RWPE2 (cell line): ENCODE results near the gene TRAF1.

Experiments used
- ATAC-seq: fragments of 200-7000 bp; cut with Tn5 transposase; 3 replicates; pipeline ENCODE4 v1.9.1; 2021; ENCODE audit warnings: low read depth
- DNase-seq: peaks from one replicate; pipeline ENCODE4 v3.0.0-alpha.2; 2020; ENCODE audit warnings: low spot score
- H3K27ac ChIP-seq: fragments of 450-650 bp; 2 replicates; pipeline ENCODE4 v1.5.1; 2017; ENCODE audit warnings: mild to moderate bottlenecking; ENCODE audit not compliant: poor library complexity, severe bottlenecking
- H3K27me3 ChIP-seq: fragments of 250-450 bp; sonication (Bioruptor Pico); 2 replicates; pipeline ENCODE4 v1.5.1; 2021; ENCODE audit warnings: mild to moderate bottlenecking, moderate library complexity; ENCODE audit not compliant: insufficient read depth, poor library complexity, severe bottlenecking
- H3K36me3 ChIP-seq: fragments of 250-450 bp; sonication (Bioruptor Pico); 2 replicates; pipeline ENCODE4 v1.5.1; 2020; ENCODE audit warnings: low read depth, mild to moderate bottlenecking, moderate library complexity
- H3K4me1 ChIP-seq: fragments of 250-450 bp; sonication (Bioruptor Pico); 2 replicates; pipeline ENCODE4 v1.5.1; 2021; ENCODE audit warnings: mild to moderate bottlenecking, moderate library complexity; ENCODE audit not compliant: insufficient read depth, poor library complexity, severe bottlenecking
- H3K4me3 ChIP-seq: fragments of 250-450 bp; sonication (Bioruptor Pico); 2 replicates; pipeline ENCODE4 v1.5.1; 2021; ENCODE audit warnings: mild to moderate bottlenecking, moderate library complexity; ENCODE audit not compliant: severe bottlenecking
- H3K9me3 ChIP-seq: fragments of 250-450 bp; sonication (Bioruptor Pico); 2 replicates; pipeline ENCODE4 v1.5.1; 2021; ENCODE audit warnings: mild to moderate bottlenecking, moderate library complexity; ENCODE audit not compliant: severe bottlenecking
- TF ChIP-seq, protein P1 (sequence below): fragments of 450-650 bp; IDR thresholded peaks from one replicate; pipeline ENCODE4 v1.5.1; 2017; ENCODE audit warnings: mild to moderate bottlenecking, moderate library complexity; ENCODE audit not compliant: poor library complexity, severe bottlenecking

TRAF1 gene

DNA sequence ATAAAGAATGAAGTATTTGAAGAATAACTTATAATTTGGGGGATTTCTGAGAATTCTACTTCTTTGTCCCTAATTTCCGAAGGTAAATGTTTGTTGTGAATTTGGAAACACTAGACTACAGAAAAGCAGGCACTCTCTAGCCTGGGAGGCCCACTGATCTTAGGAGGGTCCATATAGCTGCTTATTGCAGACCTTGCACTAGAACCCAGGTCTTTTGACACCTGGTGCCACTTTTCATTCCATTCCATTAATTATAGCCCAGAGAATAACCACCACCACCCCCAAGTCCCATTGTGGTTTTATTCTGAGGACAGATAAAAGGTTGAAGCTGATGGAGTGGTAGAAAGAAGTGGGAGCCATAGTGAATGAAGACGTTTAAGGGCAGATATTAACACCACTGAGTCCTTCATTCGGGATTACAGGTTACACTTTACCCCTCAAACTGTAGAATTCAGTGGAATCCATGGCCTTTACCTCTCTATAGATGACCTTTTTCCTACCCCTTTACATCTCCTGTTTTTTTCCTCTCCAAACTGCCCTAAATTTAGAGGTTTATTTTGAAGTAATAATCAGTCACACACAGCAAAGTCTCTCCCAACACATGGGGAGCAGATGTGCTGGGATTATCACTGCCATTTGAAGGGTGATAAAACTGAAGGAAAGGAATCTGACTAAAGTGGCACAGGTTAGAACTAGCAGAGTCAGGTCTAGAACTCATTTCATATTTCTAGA lies 71.8 kb downstream of the TRAF1 start:
- peaks cover 25% of the 10 kb centered on the region for H3K36me3 ChIP-seq

DNA sequence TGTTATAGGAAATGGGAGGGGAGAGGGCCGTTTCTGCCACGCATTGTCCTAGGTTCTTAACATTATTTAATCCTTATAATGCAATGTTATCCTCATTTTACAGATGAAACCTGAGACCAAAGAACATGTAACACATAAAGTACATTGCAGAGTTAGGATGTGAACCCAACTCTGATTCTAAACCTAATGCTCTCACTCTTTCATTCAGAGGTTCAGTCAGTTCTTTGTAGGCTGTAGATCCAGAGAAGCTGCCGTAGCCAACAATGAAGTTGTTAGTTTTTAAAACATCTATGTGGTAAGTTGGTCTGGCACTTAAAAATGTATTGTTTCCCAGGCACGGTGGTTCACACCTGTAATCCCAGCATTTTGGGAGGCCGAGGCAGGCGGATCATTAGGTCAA lies 73.4 kb downstream of the TRAF1 start:
- no peak overlapping the region for H3K27ac ChIP-seq
- H3K36me3 ChIP-seq, result peaks cover 14% of the 10 kb centered on the region

More for the DNA sequence above, 71.8 kb downstream of the TRAF1 start:
- Histone ChIP-seq H3K4me3 (no peak overlapping the region), H3K9me3 (no peaks in the 10 kb centered on the region), H3K27me3 (no peaks in the 10 kb centered on the region), H3K4me1 (no peaks in the 10 kb centered on the region), H3K27ac (no peak overlapping the region)
- TF ChIP-seq, protein P1, sequence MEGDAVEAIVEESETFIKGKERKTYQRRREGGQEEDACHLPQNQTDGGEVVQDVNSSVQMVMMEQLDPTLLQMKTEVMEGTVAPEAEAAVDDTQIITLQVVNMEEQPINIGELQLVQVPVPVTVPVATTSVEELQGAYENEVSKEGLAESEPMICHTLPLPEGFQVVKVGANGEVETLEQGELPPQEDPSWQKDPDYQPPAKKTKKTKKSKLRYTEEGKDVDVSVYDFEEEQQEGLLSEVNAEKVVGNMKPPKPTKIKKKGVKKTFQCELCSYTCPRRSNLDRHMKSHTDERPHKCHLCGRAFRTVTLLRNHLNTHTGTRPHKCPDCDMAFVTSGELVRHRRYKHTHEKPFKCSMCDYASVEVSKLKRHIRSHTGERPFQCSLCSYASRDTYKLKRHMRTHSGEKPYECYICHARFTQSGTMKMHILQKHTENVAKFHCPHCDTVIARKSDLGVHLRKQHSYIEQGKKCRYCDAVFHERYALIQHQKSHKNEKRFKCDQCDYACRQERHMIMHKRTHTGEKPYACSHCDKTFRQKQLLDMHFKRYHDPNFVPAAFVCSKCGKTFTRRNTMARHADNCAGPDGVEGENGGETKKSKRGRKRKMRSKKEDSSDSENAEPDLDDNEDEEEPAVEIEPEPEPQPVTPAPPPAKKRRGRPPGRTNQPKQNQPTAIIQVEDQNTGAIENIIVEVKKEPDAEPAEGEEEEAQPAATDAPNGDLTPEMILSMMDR, result no peak
- no peak for ATAC-seq
- no peak for DNase-seq

More for the DNA sequence above, 73.4 kb downstream of the TRAF1 start:
- Histone ChIP-seq H3K9me3 (no peaks in the 10 kb centered on the region), H3K4me3 (no peak overlapping the region), H3K4me1 (no peaks in the 10 kb centered on the region), H3K27me3 (no peaks in the 10 kb centered on the region)
- TF ChIP-seq, protein P1, result no peak
- ATAC-seq, result no peak
- no peak for DNase-seq
